Fibroblast of lung (primary cell): Measurements from ENCODE around the gene RGS16. TPM values are rescaled to one million over a fixed set of nuclear protein-coding genes. Genes with fewer than 3 reads are reported as not detected.

Experiments used
- DNase-seq, 2 donors: peaks; one replicate each; pipeline versions ENCODE4 v3.0.0 to v3.0.0-alpha.2; 2010; ENCODE audit warnings: low read depth in 2 of 2
- H2AFZ ChIP-seq: 2 replicates; pipeline ENCODE4 v1.5.1; 2012; ENCODE audit warnings: low read length, control low read depth, inconsistent platforms
- H3K27ac ChIP-seq: 2 replicates; pipeline ENCODE4 v1.5.1; 2011; ENCODE audit warnings: low read length, control low read depth; ENCODE audit not compliant: insufficient read depth
- H3K27me3 ChIP-seq: 2 replicates; pipeline ENCODE4 v1.5.1; 2011; ENCODE audit warnings: mild to moderate bottlenecking, low read length; ENCODE audit not compliant: control insufficient read depth, insufficient read depth
- H3K36me3 ChIP-seq: 2 replicates; pipeline ENCODE4 v1.5.1; 2011; ENCODE audit warnings: low read length; ENCODE audit not compliant: control insufficient read depth, insufficient read depth
- H3K4me1 ChIP-seq: 2 replicates; pipeline ENCODE4 v1.5.1; 2011; ENCODE audit warnings: low read length; ENCODE audit not compliant: control insufficient read depth, insufficient read depth; ENCODE audit errors: extremely low read depth
- H3K4me2 ChIP-seq: 2 replicates; pipeline ENCODE4 v1.5.1; 2011; ENCODE audit warnings: low read length, control low read depth; ENCODE audit not compliant: insufficient read depth; ENCODE audit errors: extremely low read depth
- H3K4me3 ChIP-seq, 4 experiments: fragments of 200-600 bp in 1 of 4; sonication (generic) in 1 of 4; replicated peaks in 1 of 4; 2 replicates each; pipeline ENCODE4 v1.5.1; 2011 to 2016; ENCODE audit warnings: low read length in 4 of 4, low read depth in 3 of 4, mild to moderate bottlenecking in 3 of 4, control low read depth in 2 of 4, inconsistent platforms in 1 of 4, mixed read lengths in 1 of 4; ENCODE audit not compliant: insufficient read depth in 1 of 4; ENCODE audit errors: control extremely low read depth in 1 of 4
- H3K79me2 ChIP-seq: 2 replicates; pipeline ENCODE4 v1.5.1; 2012; ENCODE audit warnings: mild to moderate bottlenecking, low read length, inconsistent platforms; ENCODE audit not compliant: control insufficient read depth, insufficient read depth
- H3K9ac ChIP-seq: 2 replicates; pipeline ENCODE4 v1.5.1; 2011; ENCODE audit warnings: mild to moderate bottlenecking, low read length, control low read depth; ENCODE audit not compliant: insufficient read depth
- H3K9me3 ChIP-seq: 2 replicates; pipeline ENCODE4 v1.5.1; 2012; ENCODE audit warnings: low read depth, low read length; ENCODE audit not compliant: control insufficient read depth, insufficient read depth
- H4K20me1 ChIP-seq: 2 replicates; pipeline ENCODE4 v1.5.1; 2011; ENCODE audit warnings: low read length; ENCODE audit not compliant: control insufficient read depth, insufficient read depth; ENCODE audit errors: extremely low read depth
- EZH2 ChIP-seq: IDR thresholded peaks from 2 replicates; pipeline ENCODE4 v1.5.1; 2012; ENCODE audit warnings: low read length, control low read depth, mild to moderate bottlenecking; ENCODE audit errors: missing control alignments
- polyA plus RNA-seq, 2 donors: library from polyadenylated mRNA; depleted of rRNA in 1 of 2; stranded (reverse) in 1 of 2; unstranded in 1 of 2; fragments of >200 nt; gene quantifications; 2 replicates each; pipeline ENCODE4 v1.2.1, GENCODE V29; 2011 to 2012; ENCODE audit warnings: missing spikeins in 1 of 2
- total RNA-seq: library from RNA; depleted of rRNA; stranded (reverse); fragments of >200 nt; gene quantifications from 2 replicates; pipeline ENCODE4 v1.2.1, GENCODE V29; 2014
- TF ChIP-seq, protein P1 (sequence below), 2 donors: IDR thresholded peaks in 1 of 2; conservative IDR thresholded peaks in 1 of 2; 1 replicate in 1 of 2; 2 replicates in 1 of 2; pipeline ENCODE4 v1.5.1; 2011 to 2012; ENCODE audit warnings: low read length in 2 of 2, control low read depth in 1 of 2, inconsistent platforms in 1 of 2, low read depth in 1 of 2, mild to moderate bottlenecking in 1 of 2

Gene RGS16
- total and polyA plus RNA-seq, 2 donors (not counting 1 experiment from before 2014, with no cell fraction given) = 0.17 to 0.33 TPM

DNA sequence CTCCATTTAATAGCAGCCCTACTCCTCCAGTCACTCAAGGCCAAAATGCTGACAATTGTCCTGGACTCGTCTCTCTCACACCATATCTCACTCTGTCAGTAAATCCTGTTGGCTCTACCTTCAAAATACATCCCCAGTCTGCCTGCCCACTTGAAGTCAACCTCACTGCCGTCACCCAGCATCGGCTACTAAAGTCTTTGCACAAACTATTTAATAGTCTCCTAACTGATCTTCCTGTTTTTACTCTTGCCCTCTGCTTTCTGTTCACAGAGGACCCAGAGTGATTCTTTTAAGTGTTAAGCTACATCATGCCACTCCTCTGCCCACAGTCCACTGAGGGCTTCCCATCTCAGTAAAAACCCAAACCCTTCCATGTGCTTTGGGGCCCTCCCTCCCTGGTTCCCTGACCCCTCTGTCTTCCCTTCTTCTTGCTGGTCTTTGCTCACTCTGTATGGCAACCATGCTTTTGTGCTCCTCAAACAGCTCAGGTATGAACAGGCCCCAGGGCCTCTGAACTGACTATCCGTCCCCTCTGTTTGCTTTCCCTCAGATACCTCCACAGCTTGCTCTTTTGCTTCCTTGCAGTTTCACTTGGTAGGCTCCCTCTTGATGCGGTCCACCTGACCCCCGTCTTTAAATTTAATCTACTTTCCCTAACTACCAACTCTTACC lies 34.1 kb downstream of the RGS16 start:
- Histone ChIP-seq H4K20me1 (no peaks in the 10 kb centered on the region), H2AFZ (no peak overlapping the region), H3K9me3 (no peaks in the 10 kb centered on the region), H3K27ac (no peak overlapping the region), H3K9ac (no peak overlapping the region), H3K4me3 (no peak overlapping the region), H3K79me2 (no peaks in the 10 kb centered on the region), H3K36me3 (no peaks in the 10 kb centered on the region), H3K4me2 (no peak overlapping the region), H3K4me1 (no peaks in the 10 kb centered on the region), H3K27me3 (no peaks in the 10 kb centered on the region)
- no peak for DNase-seq
- TF ChIP-seq EZH2 = no peak
- TF ChIP-seq, protein P1, sequence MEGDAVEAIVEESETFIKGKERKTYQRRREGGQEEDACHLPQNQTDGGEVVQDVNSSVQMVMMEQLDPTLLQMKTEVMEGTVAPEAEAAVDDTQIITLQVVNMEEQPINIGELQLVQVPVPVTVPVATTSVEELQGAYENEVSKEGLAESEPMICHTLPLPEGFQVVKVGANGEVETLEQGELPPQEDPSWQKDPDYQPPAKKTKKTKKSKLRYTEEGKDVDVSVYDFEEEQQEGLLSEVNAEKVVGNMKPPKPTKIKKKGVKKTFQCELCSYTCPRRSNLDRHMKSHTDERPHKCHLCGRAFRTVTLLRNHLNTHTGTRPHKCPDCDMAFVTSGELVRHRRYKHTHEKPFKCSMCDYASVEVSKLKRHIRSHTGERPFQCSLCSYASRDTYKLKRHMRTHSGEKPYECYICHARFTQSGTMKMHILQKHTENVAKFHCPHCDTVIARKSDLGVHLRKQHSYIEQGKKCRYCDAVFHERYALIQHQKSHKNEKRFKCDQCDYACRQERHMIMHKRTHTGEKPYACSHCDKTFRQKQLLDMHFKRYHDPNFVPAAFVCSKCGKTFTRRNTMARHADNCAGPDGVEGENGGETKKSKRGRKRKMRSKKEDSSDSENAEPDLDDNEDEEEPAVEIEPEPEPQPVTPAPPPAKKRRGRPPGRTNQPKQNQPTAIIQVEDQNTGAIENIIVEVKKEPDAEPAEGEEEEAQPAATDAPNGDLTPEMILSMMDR (conservative IDR thresholded peaks at IDR 0.05 in 1 of 2, IDR thresholded peaks at IDR 0.05 in 1 of 2; ENCODE audit: low read depth in 1 of 2, low read length in 2 of 2) = no peak

GRCh38 chr1:182568647-182569284 lies 35.4 kb downstream of the RGS16 start:
- H3K4me2 ChIP-seq = no peak overlapping the region
- H3K27me3 ChIP-seq = no peaks in the 10 kb centered on the region
- no peaks in the 10 kb centered on the region for H3K36me3 ChIP-seq
- H3K4me3 ChIP-seq = no peak overlapping the region
- no peak overlapping the region for H3K27ac ChIP-seq
- H4K20me1 ChIP-seq = no peaks in the 10 kb centered on the region
- H3K9ac ChIP-seq = no peak overlapping the region
- H3K9me3 ChIP-seq = no peaks in the 10 kb centered on the region
- H3K79me2 ChIP-seq = no peaks in the 10 kb centered on the region
- no peak for TF ChIP-seq EZH2
- TF ChIP-seq, protein P1 (conservative IDR thresholded peaks at IDR 0.05 in 1 of 2, IDR thresholded peaks at IDR 0.05 in 1 of 2; ENCODE audit: low read depth in 1 of 2, low read length in 2 of 2) = no peak
- DNase-seq = no peak
- no peak overlapping the region for H2AFZ ChIP-seq
- H3K4me1 ChIP-seq = no peaks in the 10 kb centered on the region

DNA sequence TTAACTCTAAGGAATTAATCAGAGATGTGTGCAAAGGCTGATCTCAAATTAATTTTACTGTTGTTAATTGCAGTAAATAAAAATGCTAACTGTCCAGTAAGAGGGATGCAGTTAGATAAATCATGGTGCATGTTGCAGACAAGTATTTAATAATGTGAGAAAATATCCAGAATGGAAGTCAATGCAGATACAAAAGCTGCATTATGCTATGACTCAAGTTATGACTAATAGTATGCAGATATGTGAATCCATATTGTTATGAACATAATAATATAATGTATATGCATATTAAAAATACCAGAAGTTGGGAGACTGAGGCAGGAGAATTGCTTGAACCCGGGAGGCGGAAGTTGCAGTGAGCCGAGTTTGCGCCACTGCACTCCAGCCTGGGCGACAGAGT lies 36.6 kb downstream of the RGS16 start:
- Histone ChIP-seq H3K27ac (no peak overlapping the region), H3K4me1 (no peaks in the 10 kb centered on the region), H3K79me2 (no peaks in the 10 kb centered on the region), H4K20me1 (no peaks in the 10 kb centered on the region), H2AFZ (no peak overlapping the region), H3K27me3 (no peaks in the 10 kb centered on the region), H3K36me3 (no peaks in the 10 kb centered on the region), H3K4me3 (no peak overlapping the region), H3K4me2 (no peak overlapping the region), H3K9ac (no peak overlapping the region), H3K9me3 (no peaks in the 10 kb centered on the region)
- TF ChIP-seq, protein P1 (conservative IDR thresholded peaks at IDR 0.05 in 1 of 2, IDR thresholded peaks at IDR 0.05 in 1 of 2; ENCODE audit: low read depth in 1 of 2, low read length in 2 of 2) = no peak
- no peak for TF ChIP-seq EZH2
- DNase-seq = no peak
